Activated naive CD4-positive, alpha-beta T cell treated with anti-CD3 and anti-CD28 coated beads, Interleukin-2, amount 50 U/mL, for 72 hours (primary cell): ENCODE measurements around the gene RFT1. TPM values are rescaled to one million over a fixed set of nuclear protein-coding genes. Genes with fewer than 3 reads are reported as not detected.

ENCODE experiments used
- ATAC-seq, 2 donors: fragments of 150-1000 bp; cut with Tn5 transposase; 2 replicates each; pipeline ENCODE4 v1.10.0; 2021; ENCODE audit warnings: mild to moderate bottlenecking in 2 of 2, moderate library complexity in 2 of 2
- DNase-seq, 2 donors: peaks; one replicate each; pipeline ENCODE4 v3.0.0; 2021 to 2022; ENCODE audit warnings: low spot score in 2 of 2
- H3K27ac Mint-ChIP-seq, 2 donors: one replicate each; pipeline ENCODE4 v1.8.0; 2022; ENCODE audit warnings: mild to moderate bottlenecking in 2 of 2, mixed read lengths in 2 of 2
- H3K36me3 Mint-ChIP-seq, 2 donors: one replicate each; pipeline ENCODE4 v1.8.0; 2022; ENCODE audit warnings: mixed read lengths in 2 of 2
- H3K9me3 Mint-ChIP-seq, 2 donors: one replicate each; pipeline ENCODE4 v1.8.0; 2022; ENCODE audit warnings: mixed read lengths in 2 of 2
- total RNA-seq, 2 donors: library from RNA; stranded (reverse); gene quantifications; one replicate each; pipeline ENCODE4 v1.2.3, GENCODE V29; 2022

RFT1 gene
- total RNA-seq, 2 donors from 2014 or later: 19.5 to 38.3 TPM

DNA sequence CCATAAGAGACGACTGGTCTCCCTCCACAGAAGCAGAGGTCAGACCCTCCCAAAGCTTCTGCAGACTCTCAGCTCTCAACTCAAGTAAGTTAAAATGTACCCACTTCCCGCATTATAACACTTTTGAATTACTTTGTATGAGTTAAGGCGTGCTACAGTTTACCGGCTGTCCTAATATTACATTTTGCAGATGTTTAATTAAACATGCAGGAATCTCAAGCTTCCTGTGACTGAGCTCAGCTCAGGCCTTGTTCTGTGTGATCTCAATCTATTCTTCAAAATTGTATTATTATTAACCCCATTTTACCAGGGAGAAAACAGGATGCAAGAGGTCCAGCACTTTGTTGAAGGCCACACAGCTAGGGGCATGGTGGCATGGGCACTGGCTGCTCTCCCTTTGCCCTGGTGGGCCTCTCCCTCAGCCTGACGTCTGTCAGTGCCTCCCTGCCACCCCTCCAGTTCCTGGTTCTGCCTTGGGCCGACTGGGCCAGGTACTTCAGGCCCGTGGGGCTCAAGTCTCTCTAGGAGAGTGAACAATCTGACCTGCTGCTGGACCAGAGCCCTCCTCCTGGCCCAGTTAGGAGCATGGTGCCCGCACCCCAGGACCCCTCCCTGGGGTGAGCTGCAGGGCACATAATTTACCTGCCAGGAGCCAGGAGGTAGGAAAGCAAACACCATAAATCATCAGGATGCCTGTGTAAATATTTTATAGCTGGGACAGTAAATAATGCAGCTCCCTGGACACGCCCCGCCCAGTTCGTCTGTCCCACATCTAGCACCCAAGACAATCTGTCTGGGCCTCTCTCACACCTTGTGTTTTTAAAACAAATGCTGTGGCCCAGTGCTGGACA is 14.9 kb upstream of the RFT1 start:
- ATAC-seq: no peak
- DNase-seq: no peak
- H3K36me3 Mint-ChIP-seq: no peaks in the 10 kb centered on the region
- H3K27ac Mint-ChIP-seq: no peak overlapping the region
- H3K9me3 Mint-ChIP-seq: no peaks in the 10 kb centered on the region

DNA sequence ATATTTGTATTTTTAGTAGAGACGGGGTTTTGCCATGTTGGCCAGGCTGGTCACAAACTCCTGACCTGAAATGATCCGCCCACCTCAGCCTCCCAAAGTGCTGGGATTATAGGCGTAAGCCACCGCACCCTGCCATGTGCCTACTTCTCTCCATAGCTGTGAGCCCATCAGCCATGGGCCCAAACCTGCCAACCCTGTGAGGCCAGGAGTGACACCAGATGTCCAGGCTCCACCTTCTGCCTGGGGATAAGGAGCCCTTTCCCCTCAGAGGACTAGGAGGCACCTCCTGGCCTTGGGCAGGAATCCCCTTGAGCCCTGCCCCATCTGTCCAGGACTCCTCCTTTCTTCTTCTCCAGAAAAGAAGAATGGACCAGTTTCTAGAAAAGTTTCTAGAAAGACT is 14.2 kb upstream of the RFT1 start:
- no peak for DNase-seq
- Mint-ChIP-seq H3K9me3 (no peaks in the 10 kb centered on the region), H3K27ac (no peak overlapping the region), H3K36me3 (no peaks in the 10 kb centered on the region)
- ATAC-seq: no peak

DNA sequence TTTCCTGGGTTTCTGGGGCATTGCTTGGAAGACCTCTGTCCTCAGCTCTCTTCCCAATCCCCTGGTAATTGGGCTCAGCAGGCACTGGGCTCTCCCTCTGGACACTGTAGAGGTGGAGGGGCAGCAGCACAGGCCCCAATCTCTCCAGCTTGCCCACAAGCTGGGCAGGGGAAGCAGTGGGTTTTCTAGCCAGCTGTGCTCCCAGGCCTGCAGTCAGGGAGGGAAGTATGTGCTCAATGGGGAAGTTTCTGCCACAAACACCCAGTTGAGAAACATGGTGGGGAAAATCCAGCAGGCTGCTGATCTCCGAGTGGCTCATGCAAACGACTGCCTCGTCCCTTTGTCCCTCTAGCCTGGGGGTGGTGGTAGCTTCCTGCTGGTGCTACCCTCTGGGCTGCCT is 12.8 kb upstream of the RFT1 start:
- no peaks in the 10 kb centered on the region for H3K9me3 Mint-ChIP-seq
- no peaks in the 10 kb centered on the region for H3K36me3 Mint-ChIP-seq
- ATAC-seq (no peak), DNase-seq (no peak)
- no peak overlapping the region for H3K27ac Mint-ChIP-seq

DNA sequence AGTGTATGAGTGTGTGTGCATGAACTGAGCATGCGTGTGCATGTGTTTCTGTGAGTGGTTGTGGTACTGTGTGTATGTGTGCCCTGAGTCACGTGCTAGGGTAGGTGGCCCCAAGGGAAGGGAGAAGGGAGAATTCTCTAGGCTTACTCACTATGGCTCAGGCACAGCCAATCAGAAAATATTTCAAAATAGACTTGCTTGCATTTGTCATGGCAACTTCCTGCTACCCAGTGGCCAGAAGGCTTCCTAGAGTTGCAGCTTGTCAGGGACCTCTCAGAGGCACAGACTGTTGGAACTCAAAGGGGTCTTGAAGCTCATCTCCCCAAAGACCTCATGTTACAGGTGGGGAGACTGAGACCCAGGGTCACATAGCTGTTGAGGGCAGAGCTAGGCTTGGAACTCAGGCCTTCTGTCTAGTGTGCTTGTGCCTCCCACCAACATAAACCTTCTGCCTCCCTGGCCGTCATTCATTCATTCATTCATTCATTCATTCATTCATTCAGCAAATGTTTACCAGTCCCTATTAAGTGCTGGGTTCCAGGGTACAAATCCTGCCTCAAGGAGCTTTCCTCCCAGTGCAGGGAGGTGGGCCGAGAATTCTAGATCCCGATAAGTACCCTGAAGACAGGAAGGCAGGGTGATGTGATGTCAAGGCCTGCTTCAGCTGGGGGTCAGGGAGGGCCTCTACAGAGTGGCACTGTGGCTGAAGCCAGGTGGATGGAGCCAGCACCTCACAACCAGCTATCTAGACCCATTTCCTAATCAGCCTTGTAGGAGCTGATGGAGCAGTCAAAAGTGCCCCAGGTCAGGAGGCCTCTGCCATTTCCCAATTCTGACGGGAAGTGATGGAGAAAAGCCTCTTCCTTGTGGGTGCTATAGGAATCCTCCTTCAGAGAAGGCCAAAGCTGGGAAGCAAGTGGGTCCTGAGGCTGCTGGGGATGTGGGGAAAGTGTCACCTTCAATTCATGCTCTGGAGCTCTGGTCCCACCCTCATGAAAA is 10.9 kb upstream of the RFT1 start:
- peak; percentile 67 to 81 for ATAC-seq
- H3K27ac Mint-ChIP-seq: no peak overlapping the region

DNA sequence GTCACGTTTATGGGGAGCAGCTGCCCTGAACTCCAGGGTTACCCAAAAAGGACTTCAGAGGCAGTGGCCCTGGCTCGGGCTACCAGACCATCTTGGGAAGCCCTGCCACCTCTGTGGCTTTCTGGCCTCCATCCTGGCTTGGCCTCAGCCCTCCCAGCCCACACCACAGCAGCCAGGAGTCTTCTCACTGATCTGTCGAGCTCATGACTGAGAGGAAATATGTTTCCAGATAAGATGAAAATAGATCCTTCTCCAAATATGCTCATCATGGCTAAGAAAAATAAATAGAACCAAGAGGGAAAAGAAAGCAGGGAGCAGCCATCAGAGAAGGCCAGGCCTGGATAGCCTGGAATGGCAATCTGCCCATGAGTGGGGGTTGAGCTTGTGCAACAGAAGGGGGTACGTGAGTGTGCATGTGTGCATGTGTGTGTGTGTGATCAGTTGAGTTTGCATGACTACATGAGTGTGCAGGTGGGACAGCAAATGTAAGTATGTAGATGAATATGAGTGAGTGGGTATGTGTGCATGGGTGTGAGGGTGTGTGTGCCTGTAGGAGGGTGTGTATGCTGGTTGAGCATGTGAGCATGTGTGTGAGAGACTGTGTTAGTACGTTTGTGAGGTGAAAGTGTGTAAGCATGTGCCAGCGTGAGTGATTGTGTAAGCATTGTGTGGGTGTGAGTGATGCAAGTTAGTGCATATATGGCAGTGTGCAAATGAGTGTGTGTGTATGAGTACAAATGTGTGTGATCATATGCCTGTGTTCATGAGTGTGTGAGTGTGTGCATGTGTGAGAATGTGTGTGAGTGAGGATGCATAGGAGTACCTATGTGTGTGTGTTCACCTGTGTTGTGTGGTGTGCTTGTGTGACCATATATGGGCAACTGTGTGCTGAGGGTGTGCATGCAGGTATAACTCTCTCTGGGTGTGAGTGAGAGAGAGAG is 9.9 kb upstream of the RFT1 start:
- no peak for ATAC-seq

More for the DNA sequence above, 10.9 kb upstream of the RFT1 start:
- H3K9me3 Mint-ChIP-seq: no peaks in the 10 kb centered on the region
- no peaks in the 10 kb centered on the region for H3K36me3 Mint-ChIP-seq
- DNase-seq: no peak

DNA sequence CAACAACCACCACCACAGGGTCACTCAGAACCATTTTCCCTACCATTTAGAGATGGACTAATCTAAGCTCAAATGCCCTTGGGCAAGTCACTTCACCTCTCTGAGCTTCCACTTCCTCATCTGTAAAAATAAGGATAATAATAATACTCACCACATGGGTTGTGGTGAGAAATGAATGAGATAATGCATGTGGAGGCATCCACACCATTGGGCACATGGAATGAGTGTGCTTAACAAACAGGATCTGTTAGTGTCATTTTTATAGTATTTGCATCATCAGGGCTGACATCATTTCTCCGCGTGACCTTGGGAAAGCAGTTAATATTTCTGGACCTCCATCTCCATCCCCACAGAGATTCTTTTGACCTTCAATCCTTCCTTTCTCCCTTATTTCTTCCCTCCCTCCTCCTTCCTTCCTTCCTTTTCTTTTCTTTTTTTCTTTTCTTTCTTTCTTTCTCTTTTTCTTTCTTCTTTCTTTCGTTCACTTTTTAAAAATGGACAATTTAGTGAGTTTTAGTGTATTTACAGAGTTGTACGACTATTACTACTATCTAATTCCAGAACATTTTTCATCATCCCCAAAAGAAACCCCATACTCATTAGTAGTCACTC is 7.7 kb upstream of the RFT1 start:
- Mint-ChIP-seq H3K9me3 (no peaks in the 10 kb centered on the region), H3K36me3 (no peaks in the 10 kb centered on the region), H3K27ac (no peak overlapping the region)
- DNase-seq: no peak
- no peak for ATAC-seq

More for the DNA sequence above, 9.9 kb upstream of the RFT1 start:
- no peaks in the 10 kb centered on the region for H3K9me3 Mint-ChIP-seq
- H3K27ac Mint-ChIP-seq: peak overlapping the region in 1 of 2 donors; percentile 18
- no peaks in the 10 kb centered on the region for H3K36me3 Mint-ChIP-seq
- no peak for DNase-seq

DNA sequence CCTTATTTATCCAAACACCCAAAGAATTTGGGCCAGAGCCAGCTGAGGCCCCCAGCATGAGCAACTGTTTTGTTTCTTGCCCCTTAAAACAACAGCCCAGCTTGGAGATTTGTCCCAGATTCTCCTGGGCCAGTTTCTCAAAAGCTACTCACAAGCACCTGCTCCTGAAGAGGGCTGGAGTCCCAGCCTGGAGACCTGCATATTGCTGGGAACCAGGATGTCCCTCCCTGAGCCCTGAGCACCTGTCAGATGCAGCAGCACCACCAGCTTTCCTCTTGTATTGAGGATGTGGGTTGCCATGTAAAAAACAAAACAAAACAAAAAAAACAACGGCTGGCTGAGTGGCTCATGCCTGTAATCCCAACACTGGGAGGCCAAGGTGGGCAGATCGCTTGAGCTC is 7.0 kb upstream of the RFT1 start:
- no peak for DNase-seq
- H3K27ac Mint-ChIP-seq: no peak overlapping the region
- H3K36me3 Mint-ChIP-seq: no peaks in the 10 kb centered on the region
- ATAC-seq: no peak
- H3K9me3 Mint-ChIP-seq: no peaks in the 10 kb centered on the region

DNA sequence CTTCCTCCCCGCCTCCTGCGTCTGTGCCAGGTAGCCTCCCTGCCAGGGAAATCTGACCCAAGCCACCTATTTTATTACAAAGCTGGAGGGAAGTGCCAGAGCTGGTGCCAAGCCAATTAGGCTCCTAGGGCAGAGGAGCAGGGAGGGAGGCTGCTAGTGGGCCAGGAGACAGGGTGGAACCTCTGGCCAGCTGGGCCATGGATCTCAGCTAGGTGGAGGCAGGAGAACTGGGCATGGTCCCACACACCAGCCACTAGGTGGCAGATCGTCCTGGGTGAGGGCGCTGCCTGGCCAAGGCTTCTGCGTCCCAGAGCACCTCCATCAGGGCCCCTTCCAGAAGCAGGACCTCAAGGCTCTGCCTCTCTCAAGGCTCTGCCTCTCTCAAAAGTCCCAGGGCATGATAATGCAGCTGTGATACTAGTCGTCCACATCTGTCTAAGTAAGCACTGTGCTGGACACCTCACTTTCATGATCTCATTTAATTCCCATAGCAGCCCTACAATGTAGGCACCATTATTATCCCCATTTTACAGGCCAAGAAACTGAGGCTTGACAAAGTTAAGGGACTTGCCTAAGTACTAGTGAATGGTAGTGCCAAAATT is 4.5 kb upstream of the RFT1 start:
- H3K36me3 Mint-ChIP-seq: peaks cover 0 to 3% of the 10 kb centered on the region in 2 donors
- peak; percentile 64 to 69 for DNase-seq
- no peak overlapping the region for H3K27ac Mint-ChIP-seq
- no peaks in the 10 kb centered on the region for H3K9me3 Mint-ChIP-seq
- peak; percentile 53 to 64 for ATAC-seq

DNA sequence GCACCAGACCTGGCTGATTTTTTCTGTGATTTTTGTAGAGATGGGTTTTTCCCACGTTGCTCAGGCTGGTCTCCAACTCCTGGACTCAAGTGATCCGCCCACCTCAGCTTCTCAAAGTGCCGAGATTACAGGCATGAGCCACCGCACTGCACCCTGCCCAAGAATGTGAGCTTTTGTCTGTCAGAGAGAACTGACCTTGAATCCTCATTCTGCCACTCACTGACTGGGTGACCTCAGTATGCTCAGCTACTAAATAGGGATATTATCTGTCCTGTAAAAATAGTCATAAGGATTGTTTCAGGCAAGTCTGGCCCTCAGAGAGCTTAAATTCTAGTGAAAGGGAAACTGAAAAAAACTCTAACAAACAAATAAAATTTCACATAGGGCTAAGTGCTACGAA is 2.1 kb upstream of the RFT1 start:
- ATAC-seq (no peak), DNase-seq (no peak)
- peaks cover 0 to 8% of the 10 kb centered on the region in 2 donors for H3K36me3 Mint-ChIP-seq
- peak overlapping the region in 1 of 2 donors; percentile 93 for H3K27ac Mint-ChIP-seq
- H3K9me3 Mint-ChIP-seq: no peaks in the 10 kb centered on the region

DNA sequence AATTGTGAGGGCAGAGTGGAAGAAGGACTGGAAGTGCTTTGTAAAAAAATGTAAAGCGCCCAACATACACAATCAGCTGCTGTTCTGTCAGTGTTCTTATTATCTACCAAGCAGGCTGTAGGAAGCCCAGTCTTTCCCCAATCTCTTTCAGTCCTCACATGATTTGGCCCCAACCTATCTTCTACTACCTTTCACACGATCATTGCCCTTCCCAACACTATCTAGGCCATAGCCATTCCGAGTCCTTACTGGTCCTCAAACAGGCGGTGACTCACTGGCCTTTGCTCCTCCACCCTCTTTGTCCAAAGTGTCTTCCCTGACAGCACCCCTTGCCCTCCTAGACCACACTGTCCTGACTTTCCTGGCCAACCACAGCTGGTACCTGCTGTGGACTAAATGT is 861 bp upstream of the RFT1 start:
- no peaks in the 10 kb centered on the region for H3K9me3 Mint-ChIP-seq
- H3K27ac Mint-ChIP-seq: peak overlapping the region; percentile 93 to 98
- ATAC-seq (no peak), DNase-seq (no peak)
- H3K36me3 Mint-ChIP-seq: peaks cover 0 to 8% of the 10 kb centered on the region in 2 donors

DNA sequence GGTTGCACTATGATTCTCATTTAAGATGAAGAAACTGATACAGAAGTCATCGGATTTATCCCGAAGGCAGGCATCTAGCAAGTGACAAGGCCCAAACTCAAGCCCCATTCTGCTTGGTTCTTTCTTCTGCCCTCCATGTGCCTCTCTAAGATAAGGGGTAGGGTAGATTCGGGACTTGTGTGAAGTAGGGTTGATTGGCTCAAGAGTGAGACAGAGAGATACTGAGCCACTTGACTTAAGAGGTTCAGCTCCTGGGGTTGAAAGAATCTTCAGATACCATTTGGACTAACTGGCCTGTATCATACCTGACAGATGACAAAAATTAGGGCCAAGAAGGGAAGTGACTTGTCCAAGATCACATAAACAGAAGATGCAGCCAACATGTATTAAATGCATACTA is 891 bp downstream of the RFT1 start:
- no peak for ATAC-seq
- H3K27ac Mint-ChIP-seq: peak overlapping the region; percentile 93 to 98
- DNase-seq: no peak
- H3K36me3 Mint-ChIP-seq: peaks cover 0 to 12% of the 10 kb centered on the region in 2 donors
- no peaks in the 10 kb centered on the region for H3K9me3 Mint-ChIP-seq

DNA sequence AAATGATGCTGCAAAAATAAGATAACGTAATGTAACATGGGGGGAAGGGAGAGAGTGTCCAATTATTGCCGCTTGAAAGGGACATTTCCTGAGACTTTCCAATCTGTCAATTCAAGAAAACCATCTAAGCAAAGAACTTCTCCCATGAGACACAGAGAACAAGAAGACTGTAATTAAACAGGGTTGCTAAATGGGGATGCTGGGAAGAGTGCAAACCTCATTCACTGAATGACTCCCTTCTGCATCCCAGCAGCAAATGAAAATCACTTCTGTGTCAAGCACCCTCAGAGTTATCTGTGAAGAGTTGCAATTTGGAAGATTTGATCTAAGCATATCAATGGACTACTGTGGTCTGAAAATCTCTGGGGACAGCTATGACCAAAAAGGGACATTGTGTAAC is 3.6 kb downstream of the RFT1 start:
- DNase-seq (no peak), ATAC-seq (no peak)
- peaks cover 17 to 23% of the 10 kb centered on the region in 2 donors for H3K36me3 Mint-ChIP-seq
- H3K27ac Mint-ChIP-seq: no peak overlapping the region
- H3K9me3 Mint-ChIP-seq: no peaks in the 10 kb centered on the region

DNA sequence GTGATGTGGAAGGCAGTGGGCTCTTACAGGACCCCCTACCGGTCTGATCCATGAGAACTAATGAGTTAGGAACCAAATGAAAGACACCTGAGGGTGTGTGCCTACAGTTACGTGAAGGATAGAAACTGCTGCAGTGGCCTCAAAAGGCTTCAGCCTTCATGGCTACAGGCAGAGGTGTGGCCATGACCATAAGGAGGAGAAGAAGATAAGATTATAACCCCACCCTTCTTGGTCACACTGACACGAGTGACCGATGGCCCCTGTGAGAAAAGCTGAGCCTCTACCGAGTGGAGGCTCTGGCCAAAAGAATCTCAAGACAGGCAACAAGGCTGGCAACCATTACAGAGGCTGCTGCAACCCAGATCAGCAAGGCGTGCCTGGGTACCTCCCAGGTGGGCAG is 6.3 kb downstream of the RFT1 start:
- Mint-ChIP-seq H3K36me3 (peaks cover 14 to 17% of the 10 kb centered on the region in 2 donors), H3K27ac (no peak overlapping the region), H3K9me3 (no peaks in the 10 kb centered on the region)
- DNase-seq: no peak
- ATAC-seq: no peak

DNA sequence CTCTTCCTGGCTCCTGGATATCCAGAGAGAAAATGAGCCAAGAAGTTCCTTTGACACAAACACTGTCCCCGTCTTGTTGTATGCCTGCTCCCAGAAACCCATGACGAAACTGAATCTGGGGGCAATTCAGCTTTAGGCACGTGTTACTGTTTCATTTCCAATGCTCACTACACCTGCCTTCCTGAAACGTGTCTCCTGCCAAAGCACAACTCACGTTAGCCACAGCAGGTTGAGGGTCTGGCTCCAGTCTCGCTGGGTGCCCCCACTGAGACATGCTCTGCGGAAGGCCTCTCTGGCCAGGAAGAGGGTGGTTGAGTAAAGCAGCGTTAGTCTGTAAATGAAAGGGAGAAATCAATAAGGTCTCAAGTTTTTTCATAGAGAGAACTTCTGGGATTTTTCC is 6.7 kb downstream of the RFT1 start:
- Mint-ChIP-seq H3K27ac (no peak overlapping the region), H3K9me3 (no peaks in the 10 kb centered on the region), H3K36me3 (peaks cover 14 to 19% of the 10 kb centered on the region in 2 donors)
- ATAC-seq (no peak), DNase-seq (no peak)

DNA sequence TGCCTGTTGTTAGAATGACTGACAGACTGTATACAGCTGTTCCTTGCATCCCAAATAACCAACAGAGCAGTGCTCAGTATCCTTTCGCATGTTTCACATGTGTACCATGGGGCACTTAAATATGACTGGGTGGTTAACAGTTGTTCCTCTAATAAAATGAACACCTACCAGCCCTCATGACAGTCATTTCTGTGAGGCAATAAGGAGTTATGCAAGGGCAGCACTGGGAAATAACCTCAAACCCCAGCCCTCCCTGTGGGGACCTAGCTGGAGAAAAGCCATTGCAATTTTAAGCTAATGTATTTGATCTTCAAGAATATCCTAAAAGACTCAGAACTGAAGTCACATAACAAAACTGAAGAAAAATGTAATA is 7.3 kb downstream of the RFT1 start:
- Mint-ChIP-seq H3K9me3 (no peaks in the 10 kb centered on the region), H3K36me3 (peaks cover 14 to 25% of the 10 kb centered on the region in 2 donors), H3K27ac (no peak overlapping the region)
- DNase-seq (no peak), ATAC-seq (no peak)
